Activated naive CD4-positive, alpha-beta T cell treated with anti-CD3 and anti-CD28 coated beads, Interleukin-2, amount 50 U/mL, for 72 hours (primary cell): ENCODE data around the gene VPREB3. TPM values are rescaled to one million over a fixed set of nuclear protein-coding genes. Genes with fewer than 3 reads are reported as not detected.

ENCODE experiments used
- total RNA-seq, 2 donors: library from RNA; stranded (reverse); gene quantifications; one replicate each; pipeline ENCODE4 v1.2.3, GENCODE V29; 2022

The VPREB3 gene
- total RNA-seq, 2 donors from 2014 or later = 0.52 to 0.60 TPM

Other genes with a start within 250 kb of the VPREB3 start
- gene IGLL1, start 174.1 kb downstream of the VPREB3 start, total RNA-seq = not detected
- under 1 TPM; 0.19 to 0.46 TPM for gene DRICH1, start 122.1 kb downstream of the VPREB3 start, total RNA-seq
- gene RGL4, start 63.4 kb downstream of the VPREB3 start, total RNA-seq = 10 to 100 TPM in 1 of 2 donors, 1 to 10 TPM in 1; 3.0 to 49.7 TPM
- 1 to 10 TPM in 1 of 2 donors, under 1 TPM in 1; 0.32 to 2.0 TPM for gene ZNF70, start 3.3 kb downstream of the VPREB3 start, total RNA-seq
- 1 to 10 TPM in 1 of 2 donors, not detected in 1; 1.8 TPM for gene C22orf15, start 8.6 kb upstream of the VPREB3 start, total RNA-seq
- 100 to 1,000 TPM; 105 to 118 TPM for gene CHCHD10, start 13.5 kb upstream of the VPREB3 start, total RNA-seq
- under 1 TPM; 0.23 to 0.32 TPM for gene MMP11, start 18.4 kb upstream of the VPREB3 start, total RNA-seq
- 10 to 100 TPM; 51.9 to 72.7 TPM for gene SMARCB1, start 32.5 kb upstream of the VPREB3 start, total RNA-seq
- 1 to 10 TPM; 5.1 to 7.3 TPM for gene DERL3, start 84.6 kb upstream of the VPREB3 start, total RNA-seq
- gene SLC2A11, start 103.5 kb upstream of the VPREB3 start, total RNA-seq = 1 to 10 TPM; 6.3 to 8.1 TPM
- gene MIF, start 140.0 kb upstream of the VPREB3 start, total RNA-seq = 1,000 to 10,000 TPM in 1 of 2 donors, 100 to 1,000 TPM in 1; 919 to 1,364 TPM
- gene GSTT2B, start 206.8 kb upstream of the VPREB3 start, total RNA-seq = under 1 TPM in 1 of 2 donors, not detected in 1; 0.39 TPM
- gene DDTL, start 212.5 kb upstream of the VPREB3 start, total RNA-seq = 1 to 10 TPM; 1.9 to 2.8 TPM
- gene DDT, start 220.0 kb upstream of the VPREB3 start, total RNA-seq = 100 to 1,000 TPM; 144 to 145 TPM
- gene GSTT2, start 225.7 kb upstream of the VPREB3 start, total RNA-seq = under 1 TPM in 1 of 2 donors, not detected in 1; 0.75 TPM